NK-92 (cell line): Measurements from ENCODE around the gene SEPTIN6.
"Not testable (repeated sequence)": the region's sequence is repeated elsewhere in the genome, so short reads cannot be mapped to it uniquely, and the experiment has no call there.

ENCODE experiments used
- DNase-seq: peaks from one replicate; lab custom pipeline; 2025; ENCODE audit not compliant: unreplicated experiment; lab: John Stamatoyannopoulos, UW

Gene SEPTIN6

GRCh38 chrX:119692191-119693039 lies 553 bp downstream of the SEPTIN6 start:
- DNase-seq: no peak

GRCh38 chrX:119690921-119691716 lies 1.8 kb downstream of the SEPTIN6 start:
- DNase-seq: no peak

GRCh38 chrX:119688911-119689321 lies 4.1 kb downstream of the SEPTIN6 start:
- no peak for DNase-seq

GRCh38 chrX:119687661-119688413 lies 5.1 kb downstream of the SEPTIN6 start:
- no peak for DNase-seq

- DNase-seq: no peak
These were observed 6.8 kb downstream of the SEPTIN6 start for GRCh38 chrX:119686087-119686691.

GRCh38 chrX:119685225-119686066 lies 7.5 kb downstream of the SEPTIN6 start:
- DNase-seq: no peak

GRCh38 chrX:119684916-119685224 lies 8.1 kb downstream of the SEPTIN6 start:
- DNase-seq: no peak

GRCh38 chrX:119684312-119684711 lies 8.7 kb downstream of the SEPTIN6 start:
- DNase-seq: not testable (repeated sequence)

- DNase-seq: no peak
These were observed 10.7 kb downstream of the SEPTIN6 start for GRCh38 chrX:119682019-119682989.

- no peak for DNase-seq
These were observed 15.3 kb downstream of the SEPTIN6 start for GRCh38 chrX:119677654-119677981.

- no peak for DNase-seq
These were observed 15.9 kb downstream of the SEPTIN6 start for GRCh38 chrX:119676949-119677653.

GRCh38 chrX:119673336-119673735 lies 19.6 kb downstream of the SEPTIN6 start:
- DNase-seq: no peak

- DNase-seq: no peak
These were observed 20.5 kb downstream of the SEPTIN6 start for GRCh38 chrX:119672426-119672825.

- DNase-seq: no peak
These were observed 23.4 kb downstream of the SEPTIN6 start for GRCh38 chrX:119669424-119670037.

GRCh38 chrX:119667111-119667878 lies 25.7 kb downstream of the SEPTIN6 start:
- DNase-seq: no peak

- not testable (repeated sequence) for DNase-seq
These were observed 28.1 kb downstream of the SEPTIN6 start for GRCh38 chrX:119664877-119665276.

GRCh38 chrX:119661486-119661885 lies 31.5 kb downstream of the SEPTIN6 start:
- no peak for DNase-seq
